ENCODE data around the gene SLC35G6.

SLC35G6 gene

DNA sequence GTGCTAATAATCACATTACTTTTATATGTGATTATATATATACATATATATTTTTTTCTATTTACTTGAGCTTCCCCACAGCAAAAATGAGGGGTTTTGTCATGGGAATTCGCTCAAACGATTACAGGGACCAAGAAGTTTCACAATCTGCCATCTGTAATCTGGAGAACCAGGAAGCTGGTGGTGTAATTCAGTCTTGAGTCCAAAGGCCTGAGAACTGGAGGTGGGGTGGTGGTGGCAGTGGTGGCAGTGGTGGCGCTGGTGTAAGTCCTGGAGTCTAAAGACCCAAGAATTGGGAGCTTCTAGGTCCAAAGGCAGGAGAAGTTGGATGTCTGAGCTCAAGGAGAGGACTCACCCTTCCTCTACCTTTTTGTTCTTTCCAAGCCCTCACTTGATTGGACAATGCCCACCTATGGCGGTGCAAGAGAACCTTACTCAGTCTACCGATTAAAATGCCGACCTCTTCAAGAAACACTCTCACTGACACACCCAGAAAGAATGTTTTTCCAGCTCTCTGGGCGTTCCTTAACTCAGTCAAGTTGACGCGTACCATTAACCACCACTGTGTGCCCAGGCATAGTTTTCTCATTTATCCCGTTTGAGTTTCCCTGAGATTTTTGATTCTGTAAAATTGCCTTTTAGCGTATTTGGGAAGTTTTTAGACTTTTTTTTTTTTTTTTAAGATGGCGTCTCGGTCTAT is 34.8 kb downstream of the SLC35G6 start:
- peak overlapping the region; percentile 19 to 48 for H3K9ac ChIP-seq (ENCODE audit: low read depth in 1 of 2, low read length in 2 of 2)
- peak overlapping the region; percentile 25 to 46 for H3K4me3 ChIP-seq (ENCODE audit: low read depth in 1 of 2, low read length in 2 of 2)
- H3K27me3 ChIP-seq (ENCODE audit: control insufficient read depth in 1 of 2, insufficient read depth in 2 of 2, low read length in 2 of 2): no peaks in the 10 kb centered on the region
- no peaks in the 10 kb centered on the region for H3K9me3 ChIP-seq (ENCODE audit: control insufficient read depth in 1 of 2, low read length in 2 of 2)
- H3K27ac ChIP-seq (ENCODE audit: low read depth, low read length): peak overlapping the region; percentile 11
- H3K4me1 ChIP-seq (ENCODE audit: control insufficient read depth in 1 of 2, insufficient read depth in 2 of 2, low read length in 2 of 2): peaks cover 5 to 8% of the 10 kb centered on the region in 2 donors
- H3K36me3 ChIP-seq (ENCODE audit: control insufficient read depth in 1 of 2, insufficient read depth in 2 of 2, low read length in 2 of 2): peaks cover 26 to 31% of the 10 kb centered on the region in 2 donors

DNA sequence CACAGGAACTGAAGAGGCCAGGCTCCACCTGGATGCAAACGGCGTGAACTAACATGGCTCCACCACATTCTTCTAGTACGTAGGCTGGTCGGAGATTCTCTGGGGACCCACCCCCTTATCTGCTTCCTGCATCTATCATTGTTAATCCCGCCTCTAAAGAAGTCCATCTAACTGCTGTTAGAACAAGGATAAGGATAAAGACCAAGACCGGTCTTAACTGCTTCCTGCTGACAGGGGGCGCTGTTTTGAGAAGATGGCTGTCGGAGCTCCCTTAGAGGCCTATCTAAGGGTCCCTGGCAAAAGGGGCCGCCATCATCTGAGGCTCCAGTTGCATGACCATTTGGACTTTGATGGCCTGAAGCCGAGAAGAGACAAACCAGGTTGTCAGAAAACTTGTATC is 41.8 kb downstream of the SLC35G6 start:
- no peak overlapping the region for H3K4me3 ChIP-seq (ENCODE audit: low read depth in 1 of 2, low read length in 2 of 2)
- no peaks in the 10 kb centered on the region for H3K36me3 ChIP-seq (ENCODE audit: control insufficient read depth in 1 of 2, insufficient read depth in 2 of 2, low read length in 2 of 2)
- no peak overlapping the region for H3K27ac ChIP-seq (ENCODE audit: low read depth, low read length)
- H3K27me3 ChIP-seq (ENCODE audit: control insufficient read depth in 1 of 2, insufficient read depth in 2 of 2, low read length in 2 of 2): no peaks in the 10 kb centered on the region
- peaks cover 0 to under 1% of the 10 kb centered on the region in 2 donors for H3K9me3 ChIP-seq (ENCODE audit: control insufficient read depth in 1 of 2, low read length in 2 of 2)
- no peak overlapping the region for H3K9ac ChIP-seq (ENCODE audit: low read depth in 1 of 2, low read length in 2 of 2)
- no peaks in the 10 kb centered on the region for H3K4me1 ChIP-seq (ENCODE audit: control insufficient read depth in 1 of 2, insufficient read depth in 2 of 2, low read length in 2 of 2)

DNA sequence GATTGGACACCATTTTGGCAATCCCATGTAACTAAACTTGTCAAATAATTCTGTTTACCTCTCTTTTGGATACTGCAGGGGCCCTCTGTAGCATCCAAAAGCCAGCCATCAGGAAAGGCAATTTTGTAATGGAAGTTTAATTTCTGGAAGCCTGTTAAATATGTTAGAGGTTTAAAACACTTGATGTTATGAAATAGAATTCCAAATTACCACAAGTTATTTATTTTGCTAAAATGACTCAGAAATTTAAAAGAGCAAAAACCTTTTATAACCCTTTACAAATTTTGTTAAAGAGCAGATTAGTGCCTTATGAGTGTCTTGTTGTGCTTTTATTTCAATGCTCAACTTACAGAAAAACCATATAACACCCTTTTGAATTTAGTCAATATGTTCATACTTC is 47.6 kb downstream of the SLC35G6 start:
- no peak overlapping the region for H3K27ac ChIP-seq (ENCODE audit: low read depth, low read length)
- H3K36me3 ChIP-seq (ENCODE audit: control insufficient read depth in 1 of 2, insufficient read depth in 2 of 2, low read length in 2 of 2): no peaks in the 10 kb centered on the region
- H3K4me3 ChIP-seq (ENCODE audit: low read depth in 1 of 2, low read length in 2 of 2): no peak overlapping the region
- no peak overlapping the region for H3K9ac ChIP-seq (ENCODE audit: low read depth in 1 of 2, low read length in 2 of 2)
- peaks cover 7 to 8% of the 10 kb centered on the region in 2 donors for H3K9me3 ChIP-seq (ENCODE audit: control insufficient read depth in 1 of 2, low read length in 2 of 2)
- H3K27me3 ChIP-seq (ENCODE audit: control insufficient read depth in 1 of 2, insufficient read depth in 2 of 2, low read length in 2 of 2): no peaks in the 10 kb centered on the region
- H3K4me1 ChIP-seq (ENCODE audit: control insufficient read depth in 1 of 2, insufficient read depth in 2 of 2, low read length in 2 of 2): peaks cover 0 to 5% of the 10 kb centered on the region in 2 donors

DNA sequence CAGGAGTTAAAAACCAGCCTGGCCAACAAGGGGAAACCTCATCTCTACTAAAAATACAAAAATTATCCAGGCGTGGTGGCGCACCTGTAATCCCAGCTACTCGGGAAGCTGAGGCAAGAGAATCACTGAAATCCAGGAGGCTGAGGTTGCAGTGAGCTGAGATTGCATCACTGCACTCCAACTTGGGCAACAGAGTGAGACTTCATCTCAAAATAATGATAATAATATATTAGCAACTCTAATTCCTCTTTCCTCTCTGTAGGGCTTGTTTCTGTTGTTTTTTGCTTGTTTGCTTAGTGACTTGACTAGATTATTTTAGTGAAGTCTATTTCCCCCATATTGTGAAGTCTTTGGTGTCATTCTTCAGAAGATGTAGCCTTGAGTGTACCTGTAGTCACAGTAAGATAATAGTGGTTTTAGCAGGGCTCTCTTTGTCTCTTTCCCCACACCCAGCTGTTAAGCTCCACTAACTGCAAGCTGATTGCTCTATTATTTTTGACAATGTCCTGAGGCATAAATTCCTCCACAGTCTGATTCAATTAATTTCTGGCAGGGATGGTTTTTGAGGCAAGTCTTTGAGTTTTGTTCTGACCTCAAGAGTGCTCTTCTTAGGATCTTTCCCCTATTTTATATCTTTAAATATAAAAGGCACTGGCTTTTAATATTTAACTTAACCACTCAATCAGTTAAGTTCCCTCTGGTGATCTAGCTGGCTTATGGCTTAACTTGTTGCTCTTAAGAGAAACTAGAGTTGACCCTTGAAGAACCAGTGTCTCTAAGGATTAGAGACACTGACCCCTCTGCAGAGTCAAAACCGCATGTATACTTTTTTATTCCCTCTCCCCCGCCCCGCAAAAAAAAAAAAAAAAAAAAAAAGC is 49.0 kb downstream of the SLC35G6 start:
- no peak overlapping the region for H3K9ac ChIP-seq (ENCODE audit: low read depth in 1 of 2, low read length in 2 of 2)
- H3K27ac ChIP-seq (ENCODE audit: low read depth, low read length): no peak overlapping the region
- H3K9me3 ChIP-seq (ENCODE audit: control insufficient read depth in 1 of 2, low read length in 2 of 2): peaks cover 7 to 8% of the 10 kb centered on the region in 2 donors
- H3K4me1 ChIP-seq (ENCODE audit: control insufficient read depth in 1 of 2, insufficient read depth in 2 of 2, low read length in 2 of 2): peaks cover 0 to 5% of the 10 kb centered on the region in 2 donors
- H3K36me3 ChIP-seq (ENCODE audit: control insufficient read depth in 1 of 2, insufficient read depth in 2 of 2, low read length in 2 of 2): no peaks in the 10 kb centered on the region
- no peaks in the 10 kb centered on the region for H3K27me3 ChIP-seq (ENCODE audit: control insufficient read depth in 1 of 2, insufficient read depth in 2 of 2, low read length in 2 of 2)
- H3K4me3 ChIP-seq (ENCODE audit: low read depth in 1 of 2, low read length in 2 of 2): no peak overlapping the region
